Measurements from ENCODE around the gene NARS2. TPM values are rescaled to one million over a fixed set of nuclear protein-coding genes. Genes with fewer than 3 reads are reported as not detected.

Gene NARS2
- total RNA-seq, 1 donor from 2014 or later = 16.2 TPM

GRCh38 chr11:78577495-78577894 lies 2.8 kb upstream of the NARS2 start:
- Mint-ChIP-seq H3K27me3 (ENCODE audit: unreplicated experiment) (no peaks in the 10 kb centered on the region), H3K27ac (ENCODE audit: unreplicated experiment) (no peak overlapping the region), H3K9me3 (ENCODE audit: unreplicated experiment) (no peaks in the 10 kb centered on the region), H3K36me3 (ENCODE audit: low read depth, unreplicated experiment) (no peaks in the 10 kb centered on the region), H3K4me3 (ENCODE audit: unreplicated experiment) (no peak overlapping the region), H3K4me1 (ENCODE audit: unreplicated experiment) (peaks cover 22% of the 10 kb centered on the region)
- DNase-seq (ENCODE audit: low spot score) = no peak
- no peak for TF ChIP-seq CTCF (IDR thresholded peaks at IDR 0.05; ENCODE audit: unreplicated experiment)

GRCh38 chr11:78576549-78577097 lies 2.0 kb upstream of the NARS2 start:
- H3K27me3 Mint-ChIP-seq (ENCODE audit: unreplicated experiment) = no peaks in the 10 kb centered on the region

GRCh38 chr11:78575478-78575877 lies 814 bp upstream of the NARS2 start:
- Mint-ChIP-seq H3K9me3 (ENCODE audit: unreplicated experiment) (no peaks in the 10 kb centered on the region), H3K4me3 (ENCODE audit: unreplicated experiment) (peak overlapping the region; percentile 96), H3K27ac (ENCODE audit: unreplicated experiment) (peak overlapping the region; percentile 67), H3K27me3 (ENCODE audit: unreplicated experiment) (no peaks in the 10 kb centered on the region), H3K4me1 (ENCODE audit: unreplicated experiment) (peaks cover 26% of the 10 kb centered on the region), H3K36me3 (ENCODE audit: low read depth, unreplicated experiment) (peaks cover 6% of the 10 kb centered on the region)
- no peak for TF ChIP-seq CTCF (IDR thresholded peaks at IDR 0.05; ENCODE audit: unreplicated experiment)
- DNase-seq (ENCODE audit: low spot score) = no peak

More at GRCh38 chr11:78576549-78577097, 2.0 kb upstream of the NARS2 start:
- H3K4me3 Mint-ChIP-seq (ENCODE audit: unreplicated experiment) = peak overlapping the region; percentile 22
- DNase-seq (ENCODE audit: low spot score) = no peak
- peaks cover 26% of the 10 kb centered on the region for H3K4me1 Mint-ChIP-seq (ENCODE audit: unreplicated experiment)
- no peak for TF ChIP-seq CTCF (IDR thresholded peaks at IDR 0.05; ENCODE audit: unreplicated experiment)
- H3K27ac Mint-ChIP-seq (ENCODE audit: unreplicated experiment) = no peak overlapping the region
- no peaks in the 10 kb centered on the region for H3K9me3 Mint-ChIP-seq (ENCODE audit: unreplicated experiment)
- no peaks in the 10 kb centered on the region for H3K36me3 Mint-ChIP-seq (ENCODE audit: low read depth, unreplicated experiment)

- H3K36me3 Mint-ChIP-seq (ENCODE audit: low read depth, unreplicated experiment) = peaks cover 11% of the 10 kb centered on the region
- H3K27me3 Mint-ChIP-seq (ENCODE audit: unreplicated experiment) = no peaks in the 10 kb centered on the region
- peaks cover 26% of the 10 kb centered on the region for H3K4me1 Mint-ChIP-seq (ENCODE audit: unreplicated experiment)
- H3K27ac Mint-ChIP-seq (ENCODE audit: unreplicated experiment) = no peak overlapping the region
- peak overlapping the region; percentile 96 for H3K4me3 Mint-ChIP-seq (ENCODE audit: unreplicated experiment)
- no peak for DNase-seq (ENCODE audit: low spot score)
- no peaks in the 10 kb centered on the region for H3K9me3 Mint-ChIP-seq (ENCODE audit: unreplicated experiment)
- TF ChIP-seq CTCF (IDR thresholded peaks at IDR 0.05; ENCODE audit: unreplicated experiment) = no peak
Observed at GRCh38 chr11:78573681-78574080, 983 bp downstream of the NARS2 start.

GRCh38 chr11:78573271-78573670 lies 1.4 kb downstream of the NARS2 start:
- Mint-ChIP-seq H3K9me3 (ENCODE audit: unreplicated experiment) (no peaks in the 10 kb centered on the region), H3K4me3 (ENCODE audit: unreplicated experiment) (peak overlapping the region; percentile 96), H3K27ac (ENCODE audit: unreplicated experiment) (no peak overlapping the region), H3K36me3 (ENCODE audit: low read depth, unreplicated experiment) (peaks cover 11% of the 10 kb centered on the region), H3K27me3 (ENCODE audit: unreplicated experiment) (no peaks in the 10 kb centered on the region), H3K4me1 (ENCODE audit: unreplicated experiment) (peaks cover 26% of the 10 kb centered on the region)
- no peak for TF ChIP-seq CTCF (IDR thresholded peaks at IDR 0.05; ENCODE audit: unreplicated experiment)
- no peak for DNase-seq (ENCODE audit: low spot score)

Data from endothelial cell (in vitro differentiated cells).